NCI-H1092 (cell line): ENCODE measurements around the gene RNF168.
"Not testable (repeated sequence)": the region's sequence is repeated elsewhere in the genome, so short reads cannot be mapped to it uniquely, and the experiment has no call there.

Experiments used
- DNase-seq: peaks from one replicate; lab custom pipeline; 2025; lab: John Stamatoyannopoulos, UW

Gene RNF168

GRCh38 chr3:196503196-196504076 lies at the start of gene RNF168:
RNF168 (minus strand) TSS chr3:196503768; CDS start chr3:196503173, 595 bp downstream.
- DNase-seq = peak; percentile 94

GRCh38 chr3:196552253-196552652 lies 48.7 kb upstream of the RNF168 start:
- DNase-seq = no peak

- DNase-seq = not testable (repeated sequence)
These were observed 46.6 kb upstream of the RNF168 start for GRCh38 chr3:196550172-196550571.

- not testable (repeated sequence) for DNase-seq
These were observed 45.7 kb upstream of the RNF168 start for GRCh38 chr3:196549312-196549711.

- DNase-seq = no peak
These were observed 43.5 kb upstream of the RNF168 start for GRCh38 chr3:196547067-196547466.

GRCh38 chr3:196546537-196546936 lies 43.0 kb upstream of the RNF168 start:
- no peak for DNase-seq

- no peak for DNase-seq
These were observed 41.0 kb upstream of the RNF168 start for GRCh38 chr3:196544491-196544992.

- DNase-seq = no peak
These were observed 38.3 kb upstream of the RNF168 start for GRCh38 chr3:196541684-196542445.

- no peak for DNase-seq
These were observed 33.9 kb upstream of the RNF168 start for GRCh38 chr3:196537319-196537984.

- no peak for DNase-seq
These were observed 29.7 kb upstream of the RNF168 start for GRCh38 chr3:196533260-196533681.

- no peak for DNase-seq
These were observed 27.9 kb upstream of the RNF168 start for GRCh38 chr3:196531418-196531817.

GRCh38 chr3:196528639-196529233 lies 25.2 kb upstream of the RNF168 start:
- DNase-seq = peak; percentile 68

GRCh38 chr3:196525141-196525540 lies 21.6 kb upstream of the RNF168 start:
- DNase-seq = no peak

- no peak for DNase-seq
These were observed 21.0 kb upstream of the RNF168 start for GRCh38 chr3:196524527-196524926.

- no peak for DNase-seq
These were observed 20.3 kb upstream of the RNF168 start for GRCh38 chr3:196523841-196524240.

GRCh38 chr3:196521291-196521690 lies 17.7 kb upstream of the RNF168 start:
- not testable (repeated sequence) for DNase-seq

- no peak for DNase-seq
These were observed 16.1 kb upstream of the RNF168 start for GRCh38 chr3:196519718-196520082.

- DNase-seq = no peak
These were observed 15.6 kb upstream of the RNF168 start for GRCh38 chr3:196518966-196519717.

- no peak for DNase-seq
These were observed 14.4 kb upstream of the RNF168 start for GRCh38 chr3:196517919-196518318.

GRCh38 chr3:196517162-196517800 lies 13.7 kb upstream of the RNF168 start:
- DNase-seq = no peak
